GM08714 (cell line): ENCODE measurements around the gene TSPAN12.

Experiments
- H3K4me3 ChIP-seq: fragments of 200-500 bp; sonication (Bioruptor generic); 2 replicates; pipeline ENCODE4 v1.5.1; 2014; ENCODE audit warnings: mild to moderate bottlenecking, low read length, inconsistent platforms
- ZNF274 ChIP-seq: IDR thresholded peaks from 2 replicates; pipeline ENCODE4 v1.6.1; 2012; ENCODE audit warnings: mild to moderate bottlenecking, low read depth, low read length

The TSPAN12 gene

GRCh38 chr7:120829487-120829886, 28.5 kb downstream of the TSPAN12 start:
- TF ChIP-seq ZNF274, result no peak
- no peak overlapping the region; the same call in 1 of the 2 replicates for H3K4me3 ChIP-seq

GRCh38 chr7:120828528-120828927, 29.4 kb downstream of the TSPAN12 start:
- no peak for TF ChIP-seq ZNF274
- no peak overlapping the region for H3K4me3 ChIP-seq

DNA sequence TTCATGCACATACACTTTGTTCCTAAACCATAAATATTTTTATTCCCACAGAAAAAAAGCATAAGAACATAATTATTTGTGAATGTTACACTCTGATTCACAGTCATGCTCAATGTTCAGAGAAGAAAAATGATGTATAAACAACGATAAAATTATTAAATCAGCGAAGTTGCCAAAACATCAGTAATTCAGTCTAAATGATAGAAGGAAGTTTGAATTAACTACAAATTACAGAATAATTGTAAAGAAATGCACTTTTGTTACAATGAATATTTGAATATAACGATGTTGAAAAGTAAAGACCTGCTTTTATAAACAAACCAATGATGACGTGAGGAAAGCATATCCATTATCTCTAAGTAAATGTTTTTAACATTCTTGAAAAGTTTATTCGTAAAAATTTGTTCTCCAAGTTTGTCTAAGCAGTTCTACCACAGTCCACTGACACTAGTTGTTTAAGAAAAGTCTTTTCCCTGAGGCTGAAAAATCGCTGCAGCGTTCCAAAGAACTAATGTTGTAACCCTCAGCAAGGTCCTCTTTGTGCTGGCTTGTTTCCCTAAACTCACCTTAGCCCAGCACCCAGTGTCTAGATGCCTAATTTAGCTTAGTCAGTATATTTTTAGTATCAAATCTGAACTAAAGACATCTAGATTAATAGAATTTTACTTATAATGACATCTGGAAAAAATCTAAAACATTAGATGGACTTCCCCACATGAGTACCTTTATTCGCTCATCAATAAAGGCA, 30.4 kb downstream of the TSPAN12 start:
- no peak overlapping the region for H3K4me3 ChIP-seq
- TF ChIP-seq ZNF274, result no peak

DNA sequence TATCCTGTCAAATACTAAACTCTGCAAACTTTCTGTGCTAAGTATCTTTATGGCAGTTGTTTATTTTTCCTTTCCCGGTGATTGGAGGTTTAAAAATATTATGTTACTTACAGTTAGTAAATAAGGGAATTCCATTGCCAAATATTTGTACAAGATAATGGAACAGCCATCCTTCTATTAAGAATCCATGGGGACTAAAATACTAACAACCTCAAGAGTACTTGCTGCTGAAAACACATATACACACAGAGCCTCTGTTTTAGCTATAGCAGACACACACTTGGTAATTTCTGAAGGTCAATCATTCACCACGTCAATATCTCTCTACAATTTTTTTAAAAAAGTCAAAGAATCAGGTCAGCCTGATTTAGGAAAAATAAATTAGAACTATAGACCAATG, 32.4 kb downstream of the TSPAN12 start:
- no peak overlapping the region for H3K4me3 ChIP-seq
- TF ChIP-seq ZNF274, result no peak

GRCh38 chr7:120825152-120825551, 32.8 kb downstream of the TSPAN12 start:
- no peak for TF ChIP-seq ZNF274
- H3K4me3 ChIP-seq, result no peak overlapping the region

DNA sequence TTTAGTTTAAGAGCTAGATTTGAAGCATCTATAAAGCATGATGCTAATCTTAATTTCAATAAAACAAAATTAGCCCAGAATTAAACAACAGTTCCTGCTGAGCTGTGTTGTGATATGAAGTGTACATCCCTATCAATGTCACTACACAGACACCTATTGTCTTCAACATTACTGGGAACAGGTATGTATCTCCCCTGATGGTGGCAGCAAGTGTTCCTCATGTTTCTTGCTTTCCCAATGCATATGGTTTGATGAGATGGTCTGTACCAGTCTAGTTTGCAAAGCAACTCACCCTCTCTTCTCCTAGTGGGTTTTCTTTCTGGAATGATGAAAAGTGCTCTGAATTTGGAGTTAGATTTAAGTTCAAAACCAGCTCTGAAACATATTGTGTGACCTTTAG, 38.1 kb downstream of the TSPAN12 start:
- H3K4me3 ChIP-seq, result no peak overlapping the region
- TF ChIP-seq ZNF274, result no peak

GRCh38 chr7:120817851-120818250, 40.1 kb downstream of the TSPAN12 start:
- no peak for TF ChIP-seq ZNF274

DNA sequence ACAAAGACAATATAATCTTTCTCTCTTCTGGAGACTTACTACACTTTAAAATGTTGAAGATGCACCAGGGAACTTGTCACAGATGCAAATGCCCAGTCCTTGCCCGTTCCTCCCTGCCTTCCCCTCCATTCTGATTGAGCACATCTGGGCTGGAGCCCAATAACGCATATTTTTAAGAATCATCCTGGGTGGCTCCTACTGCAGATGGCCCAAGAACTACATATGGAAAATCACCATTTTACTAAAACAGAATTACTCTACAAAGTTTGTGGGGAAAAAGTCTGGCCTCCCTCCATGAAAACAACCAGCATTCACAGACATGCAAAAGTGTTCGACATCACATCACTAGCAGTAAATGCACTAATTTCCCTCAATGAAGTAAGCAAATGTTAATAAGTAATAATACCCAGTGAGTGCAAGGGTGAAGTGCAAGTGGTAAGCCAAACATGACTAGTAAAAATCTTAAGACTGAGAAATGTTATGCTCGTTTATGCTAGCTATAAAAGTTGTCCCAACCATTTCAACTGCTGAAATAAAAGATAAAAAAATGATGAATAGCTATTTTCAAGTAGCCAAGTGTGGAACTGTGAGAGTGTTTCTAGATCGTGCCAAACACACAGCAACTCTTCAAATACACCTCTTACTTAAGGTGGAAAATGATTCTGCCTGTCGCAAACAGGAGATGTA, 43.5 kb downstream of the TSPAN12 start:
- TF ChIP-seq ZNF274, result no peak
- H3K4me3 ChIP-seq, result no peak overlapping the region

More at GRCh38 chr7:120817851-120818250, 40.1 kb downstream of the TSPAN12 start:
- H3K4me3 ChIP-seq, result no peak overlapping the region

- TF ChIP-seq ZNF274, result no peak
- no peak overlapping the region for H3K4me3 ChIP-seq
Measured at GRCh38 chr7:120813546-120814252, 44.2 kb downstream of the TSPAN12 start.

DNA sequence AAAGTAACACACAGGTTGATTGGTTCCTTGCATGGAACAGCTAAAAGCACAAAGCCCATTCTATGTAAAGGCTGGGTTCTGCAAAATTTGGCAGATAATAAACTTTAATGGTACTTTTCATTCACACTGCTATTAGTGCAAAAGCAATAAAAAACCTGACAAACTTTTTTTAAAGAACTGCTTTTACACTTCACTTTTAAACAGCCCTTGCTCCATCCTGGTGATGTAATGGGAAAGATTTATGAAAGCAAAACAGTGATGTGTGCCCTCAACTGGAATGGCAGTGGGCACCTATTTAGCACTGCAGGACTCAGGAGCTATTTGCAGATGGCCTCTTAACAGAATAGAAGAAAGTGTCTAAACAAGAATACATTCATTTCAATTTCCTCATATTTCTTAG, 44.9 kb downstream of the TSPAN12 start:
- no peak overlapping the region for H3K4me3 ChIP-seq
- TF ChIP-seq ZNF274, result no peak

GRCh38 chr7:120809260-120809659, 48.7 kb downstream of the TSPAN12 start:
- H3K4me3 ChIP-seq, result no peak overlapping the region
- no peak for TF ChIP-seq ZNF274

DNA sequence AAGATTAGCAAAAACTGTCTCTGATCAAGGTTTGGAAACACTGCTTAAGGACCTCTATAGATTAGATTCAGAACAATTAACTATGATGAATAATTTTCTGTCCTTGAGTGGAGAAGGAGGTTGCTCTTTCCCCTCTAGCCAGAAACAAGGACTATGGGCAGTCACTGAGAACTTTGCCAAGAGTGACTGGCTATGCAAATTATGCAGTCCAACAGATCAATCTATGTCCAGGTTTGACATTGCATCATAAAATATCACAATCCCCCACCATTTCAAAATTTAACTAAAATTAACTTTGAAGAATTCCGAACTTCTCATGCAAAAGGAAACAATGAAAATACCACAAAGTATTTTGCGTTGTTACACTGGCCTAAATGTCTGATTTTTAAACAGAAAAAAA, 50.6 kb downstream of the TSPAN12 start:
- no peak overlapping the region for H3K4me3 ChIP-seq
- TF ChIP-seq ZNF274, result no peak

GRCh38 chr7:120806669-120807068, 51.3 kb downstream of the TSPAN12 start:
- TF ChIP-seq ZNF274, result no peak
- no peak overlapping the region for H3K4me3 ChIP-seq

- H3K4me3 ChIP-seq, result no peak overlapping the region
- no peak for TF ChIP-seq ZNF274
Measured at GRCh38 chr7:120805636-120806388, 52.1 kb downstream of the TSPAN12 start.
